Measurements from ENCODE around the gene NRCAM.

Gene NRCAM

GRCh38 chr7:108145401-108145800, 310.8 kb downstream of the NRCAM start:
- no peak for DNase-seq

GRCh38 chr7:108144931-108145330, 311.3 kb downstream of the NRCAM start:
- DNase-seq = no peak

- DNase-seq = peak; percentile 3
Measured at GRCh38 chr7:108143658-108144420, 312.4 kb downstream of the NRCAM start.

- DNase-seq = no peak
Measured at GRCh38 chr7:108142675-108143259, 313.5 kb downstream of the NRCAM start.

GRCh38 chr7:108142180-108142579, 314.1 kb downstream of the NRCAM start:
- no peak for DNase-seq

- DNase-seq = no peak
Measured at GRCh38 chr7:108140671-108141070, 315.6 kb downstream of the NRCAM start.

GRCh38 chr7:108138911-108139310, 317.3 kb downstream of the NRCAM start:
- DNase-seq = no peak

- DNase-seq = no peak
Measured at GRCh38 chr7:108137993-108138392, 318.2 kb downstream of the NRCAM start.

- no peak for DNase-seq
Measured at GRCh38 chr7:108137040-108137439, 319.2 kb downstream of the NRCAM start.

GRCh38 chr7:108136191-108136688, 320.0 kb downstream of the NRCAM start:
- DNase-seq = peak; percentile 13

- DNase-seq = no peak
Measured at GRCh38 chr7:108135446-108136190, 320.6 kb downstream of the NRCAM start.

GRCh38 chr7:108134486-108134885, 321.8 kb downstream of the NRCAM start:
- no peak for DNase-seq

GRCh38 chr7:108132551-108133265, 323.5 kb downstream of the NRCAM start:
- no peak for DNase-seq

- DNase-seq = no peak
Measured at GRCh38 chr7:108130261-108130660, 326.0 kb downstream of the NRCAM start, which contains the start of gene LAMB4. TSS of gene LAMB4 (minus strand) at chr7:108130361. CDS start at chr7:108123164, 7,197 bp downstream.

GRCh38 chr7:108129018-108129965, 326.9 kb downstream of the NRCAM start:
- no peak for DNase-seq

- DNase-seq = no peak
Measured at GRCh38 chr7:108128514-108128913, 327.7 kb downstream of the NRCAM start.

- DNase-seq = no peak
Measured at GRCh38 chr7:108127461-108127860, 328.8 kb downstream of the NRCAM start.

GRCh38 chr7:108124820-108125219, 331.4 kb downstream of the NRCAM start:
- DNase-seq = no peak

- no peak for DNase-seq
Measured at GRCh38 chr7:108122181-108122580, 334.1 kb downstream of the NRCAM start.

GRCh38 chr7:108120933-108121332, 335.3 kb downstream of the NRCAM start:
- DNase-seq = no peak

GRCh38 chr7:108120196-108120595, 336.0 kb downstream of the NRCAM start:
- no peak for DNase-seq

- no peak for DNase-seq
Measured at GRCh38 chr7:108118959-108119358, 337.3 kb downstream of the NRCAM start.
